ENCODE results near the gene PARP8.
"Not testable (repeated sequence)": the region's sequence is repeated elsewhere in the genome, so short reads cannot be mapped to it uniquely, and the experiment has no call there.

PARP8 gene

GRCh38 chr5:50673444-50673843, 7.0 kb downstream of the PARP8 start:
- intact Hi-C loops (cut with DNase I); DNase-seq: not testable (repeated sequence)

- intact Hi-C loops (cut with DNase I), result no loop called here
These were observed 8.9 kb downstream of the PARP8 start for GRCh38 chr5:50675385-50675784.

GRCh38 chr5:50679554-50679953, 13.1 kb downstream of the PARP8 start:
- intact Hi-C loops (cut with DNase I); DNase-seq: not testable (repeated sequence)

More at GRCh38 chr5:50675385-50675784, 8.9 kb downstream of the PARP8 start:
- no peak for DNase-seq

- intact Hi-C loops (cut with DNase I), result no loop called here
These were observed 18.3 kb downstream of the PARP8 start for GRCh38 chr5:50684721-50685120.

GRCh38 chr5:50687548-50687947, 21.1 kb downstream of the PARP8 start:
- intact Hi-C loops (cut with DNase I), result no loop called here
- no peak for DNase-seq

More at GRCh38 chr5:50684721-50685120, 18.3 kb downstream of the PARP8 start:
- DNase-seq, result no peak

- intact Hi-C loops (cut with DNase I), result no loop called here
- no peak for DNase-seq
These were observed 25.1 kb downstream of the PARP8 start for GRCh38 chr5:50691399-50692016.

GRCh38 chr5:50694027-50694590, 27.7 kb downstream of the PARP8 start:
- intact Hi-C loops (cut with DNase I), result no loop called here

GRCh38 chr5:50694626-50695025, 28.2 kb downstream of the PARP8 start:
- intact Hi-C loops (cut with DNase I); DNase-seq: not testable (repeated sequence)

More at GRCh38 chr5:50694027-50694590, 27.7 kb downstream of the PARP8 start:
- DNase-seq, result no peak

- intact Hi-C loops (cut with DNase I), result no loop called here
- DNase-seq, result no peak
These were observed 31.3 kb downstream of the PARP8 start for GRCh38 chr5:50697739-50698138.

- intact Hi-C loops (cut with DNase I), result no loop called here
- no peak for DNase-seq
These were observed 33.3 kb downstream of the PARP8 start for GRCh38 chr5:50699737-50700136.

GRCh38 chr5:50700706-50701105, 34.3 kb downstream of the PARP8 start:
- intact Hi-C loops (cut with DNase I), result no loop called here
- no peak for DNase-seq

GRCh38 chr5:50702615-50703366, 36.4 kb downstream of the PARP8 start:
- intact Hi-C loops (cut with DNase I), result no loop called here
- no peak for DNase-seq

- no peak for DNase-seq
- intact Hi-C loops (cut with DNase I), result no loop called here
These were observed 36.9 kb downstream of the PARP8 start for GRCh38 chr5:50703367-50703666.

GRCh38 chr5:50704730-50705129, 38.3 kb downstream of the PARP8 start:
- no peak for DNase-seq
- intact Hi-C loops (cut with DNase I), result no loop called here

GRCh38 chr5:50709471-50709870, 43.0 kb downstream of the PARP8 start:
- intact Hi-C loops (cut with DNase I), result no loop called here
- DNase-seq, result no peak

- intact Hi-C loops (cut with DNase I), result no loop called here
- DNase-seq, result no peak
These were observed 44.4 kb downstream of the PARP8 start for GRCh38 chr5:50710838-50711237.

- intact Hi-C loops (cut with DNase I), result no loop called here
- DNase-seq, result peak in 5 of 42 donors; percentile 5 to 44 (median 10)
These were observed 44.8 kb downstream of the PARP8 start for GRCh38 chr5:50711280-50711679.

- no peak for DNase-seq
- intact Hi-C loops (cut with DNase I), result no loop called here
These were observed 46.0 kb downstream of the PARP8 start for GRCh38 chr5:50712479-50712878.

GRCh38 chr5:50715001-50715400, 48.6 kb downstream of the PARP8 start:
- no peak for DNase-seq
- intact Hi-C loops (cut with DNase I), result no loop called here

- DNase-seq, result no peak
- intact Hi-C loops (cut with DNase I), result no loop called here
These were observed 49.7 kb downstream of the PARP8 start for GRCh38 chr5:50716134-50716533.

- intact Hi-C loops (cut with DNase I), result no loop called here
- no peak for DNase-seq
These were observed 51.2 kb downstream of the PARP8 start for GRCh38 chr5:50717651-50718050.

Data from head of caudate nucleus (tissue), 42 donors.